22Rv1 (cell line): ENCODE measurements around the gene ZSCAN1.

Experiments used
- ZFX ChIP-seq: fragments of 450-650 bp; IDR thresholded peaks from 2 replicates; pipeline ENCODE4 v1.6.1; 2017; ENCODE audit warnings: antibody characterized with exemption, borderline replicate concordance
- TF ChIP-seq, protein P1 (sequence below): fragments of 450-650 bp; IDR thresholded peaks from 2 replicates; pipeline ENCODE4 v1.5.1; 2017; ENCODE audit warnings: mild to moderate bottlenecking

DNA sequence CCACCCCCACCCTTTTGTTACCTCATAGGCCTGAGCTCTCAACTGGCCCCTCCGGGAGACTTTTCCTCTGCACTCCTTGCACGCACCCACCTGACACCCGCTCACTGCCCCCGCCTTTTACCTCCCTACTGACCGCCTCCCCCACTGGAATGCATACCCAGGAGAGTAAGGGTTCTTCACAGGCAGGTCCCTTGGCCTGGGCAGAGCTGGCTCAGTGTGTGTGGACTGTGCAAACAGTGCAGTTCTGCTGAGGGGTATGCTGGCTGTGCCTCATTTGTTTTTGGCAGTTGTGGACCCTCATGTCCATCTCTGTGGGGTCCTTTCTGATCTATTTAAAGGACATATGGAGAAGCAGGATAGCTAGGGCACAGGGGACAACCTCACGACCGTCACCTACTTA, 59.2 kb downstream of the ZSCAN1 start:
- TF ChIP-seq, protein P1, sequence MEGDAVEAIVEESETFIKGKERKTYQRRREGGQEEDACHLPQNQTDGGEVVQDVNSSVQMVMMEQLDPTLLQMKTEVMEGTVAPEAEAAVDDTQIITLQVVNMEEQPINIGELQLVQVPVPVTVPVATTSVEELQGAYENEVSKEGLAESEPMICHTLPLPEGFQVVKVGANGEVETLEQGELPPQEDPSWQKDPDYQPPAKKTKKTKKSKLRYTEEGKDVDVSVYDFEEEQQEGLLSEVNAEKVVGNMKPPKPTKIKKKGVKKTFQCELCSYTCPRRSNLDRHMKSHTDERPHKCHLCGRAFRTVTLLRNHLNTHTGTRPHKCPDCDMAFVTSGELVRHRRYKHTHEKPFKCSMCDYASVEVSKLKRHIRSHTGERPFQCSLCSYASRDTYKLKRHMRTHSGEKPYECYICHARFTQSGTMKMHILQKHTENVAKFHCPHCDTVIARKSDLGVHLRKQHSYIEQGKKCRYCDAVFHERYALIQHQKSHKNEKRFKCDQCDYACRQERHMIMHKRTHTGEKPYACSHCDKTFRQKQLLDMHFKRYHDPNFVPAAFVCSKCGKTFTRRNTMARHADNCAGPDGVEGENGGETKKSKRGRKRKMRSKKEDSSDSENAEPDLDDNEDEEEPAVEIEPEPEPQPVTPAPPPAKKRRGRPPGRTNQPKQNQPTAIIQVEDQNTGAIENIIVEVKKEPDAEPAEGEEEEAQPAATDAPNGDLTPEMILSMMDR, result no peak
- no peak for TF ChIP-seq ZFX
